NCI-H2029 (cell line): Measurements from ENCODE around the gene KNL1.
"Not testable (repeated sequence)": the region's sequence is repeated elsewhere in the genome, so short reads cannot be mapped to it uniquely, and the experiment has no call there.

ENCODE experiments used
- DNase-seq: peaks from one replicate; lab custom pipeline; 2025; lab: John Stamatoyannopoulos, UW

Gene KNL1

GRCh38 chr15:40593588-40594428 lies at the start of gene KNL1:
KNL1 (plus strand) TSS chr15:40594249; CDS start chr15:40602932, 8,683 bp downstream.
- peak; percentile 71 for DNase-seq

- DNase-seq: no peak
These were observed 48.6 kb upstream of the KNL1 start for GRCh38 chr15:40545457-40545856.

GRCh38 chr15:40548610-40549009 lies 45.4 kb upstream of the KNL1 start:
- DNase-seq: no peak

- DNase-seq: peak; percentile 38
These were observed 44.2 kb upstream of the KNL1 start for GRCh38 chr15:40549894-40550293.

- no peak for DNase-seq
These were observed 43.6 kb upstream of the KNL1 start for GRCh38 chr15:40550341-40551037.

- DNase-seq: no peak
These were observed 39.9 kb upstream of the KNL1 start for GRCh38 chr15:40554161-40554525.

GRCh38 chr15:40555876-40556275 lies 38.2 kb upstream of the KNL1 start:
- no peak for DNase-seq

- no peak for DNase-seq
These were observed 34.9 kb upstream of the KNL1 start for GRCh38 chr15:40558952-40559742.

- no peak for DNase-seq
These were observed 31.4 kb upstream of the KNL1 start for GRCh38 chr15:40562691-40563090.

GRCh38 chr15:40563426-40563825 lies 30.6 kb upstream of the KNL1 start:
- no peak for DNase-seq

- DNase-seq: peak; percentile 92
These were observed 29.3 kb upstream of the KNL1 start, which contains the start of gene CCDC32 for GRCh38 chr15:40564591-40565332. CCDC32 (minus strand) TSS chr15:40565042; CDS start chr15:40563015, 2,027 bp downstream.

GRCh38 chr15:40565333-40566238 lies 28.5 kb upstream of the KNL1 start:
- no peak for DNase-seq

GRCh38 chr15:40567111-40567510 lies 26.9 kb upstream of the KNL1 start:
- no peak for DNase-seq

GRCh38 chr15:40569129-40569953 lies 24.7 kb upstream of the KNL1 start, which contains the start of gene RPUSD2:
RPUSD2 (plus strand) TSS chr15:40569299; CDS start chr15:40569338, 39 bp downstream.
- peak; percentile 58 for DNase-seq

GRCh38 chr15:40575113-40575512 lies 18.9 kb upstream of the KNL1 start:
- DNase-seq: no peak

- not testable (repeated sequence) for DNase-seq
These were observed 17.1 kb upstream of the KNL1 start for GRCh38 chr15:40576914-40577313.

GRCh38 chr15:40578892-40579291 lies 15.2 kb upstream of the KNL1 start:
- no peak for DNase-seq

- DNase-seq: not testable (repeated sequence)
These were observed 12.3 kb upstream of the KNL1 start for GRCh38 chr15:40581796-40582195.

- DNase-seq: peak; percentile 20
These were observed 11.3 kb upstream of the KNL1 start for GRCh38 chr15:40582726-40583246.
